ENCODE data around the gene FKRP.

DNA sequence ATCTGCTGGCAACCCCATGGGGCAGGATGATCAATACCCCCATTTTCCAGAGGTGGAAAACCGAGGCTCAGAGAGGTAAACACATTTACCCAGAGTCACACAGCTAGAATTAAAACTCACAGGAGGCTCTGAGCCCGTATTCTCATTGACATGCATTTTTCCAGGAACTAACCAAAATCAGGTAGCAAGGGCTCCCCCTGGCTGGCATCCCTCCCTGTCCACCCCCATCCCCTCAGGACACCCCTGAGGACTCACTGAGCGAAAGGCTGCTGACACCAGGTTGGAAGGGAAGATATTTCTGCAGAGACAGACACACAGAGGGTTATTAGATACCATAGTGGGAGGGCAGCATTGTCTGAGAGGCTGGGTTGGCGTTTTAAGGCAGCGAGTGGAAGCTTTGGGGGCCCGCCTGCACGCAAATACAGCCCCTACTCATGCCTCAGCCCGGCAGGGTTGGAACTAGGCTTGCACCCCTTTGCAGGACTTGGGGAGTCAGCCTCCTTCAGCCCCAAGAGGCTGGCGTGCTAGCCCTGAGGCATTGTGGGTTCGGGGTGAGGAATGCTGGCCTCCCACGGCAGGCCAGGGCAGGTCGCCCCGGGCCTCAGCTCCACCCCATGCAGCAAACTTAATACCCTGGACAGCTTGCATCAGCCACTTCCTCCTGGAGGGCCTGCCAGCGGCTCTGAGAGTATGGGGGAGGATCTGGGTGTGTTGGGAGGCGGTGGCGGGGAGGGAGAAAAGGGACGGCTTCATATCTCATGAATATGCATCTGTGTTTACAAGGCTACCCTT, 38.6 kb downstream of the FKRP start:
- TF ChIP-seq, protein P1, sequence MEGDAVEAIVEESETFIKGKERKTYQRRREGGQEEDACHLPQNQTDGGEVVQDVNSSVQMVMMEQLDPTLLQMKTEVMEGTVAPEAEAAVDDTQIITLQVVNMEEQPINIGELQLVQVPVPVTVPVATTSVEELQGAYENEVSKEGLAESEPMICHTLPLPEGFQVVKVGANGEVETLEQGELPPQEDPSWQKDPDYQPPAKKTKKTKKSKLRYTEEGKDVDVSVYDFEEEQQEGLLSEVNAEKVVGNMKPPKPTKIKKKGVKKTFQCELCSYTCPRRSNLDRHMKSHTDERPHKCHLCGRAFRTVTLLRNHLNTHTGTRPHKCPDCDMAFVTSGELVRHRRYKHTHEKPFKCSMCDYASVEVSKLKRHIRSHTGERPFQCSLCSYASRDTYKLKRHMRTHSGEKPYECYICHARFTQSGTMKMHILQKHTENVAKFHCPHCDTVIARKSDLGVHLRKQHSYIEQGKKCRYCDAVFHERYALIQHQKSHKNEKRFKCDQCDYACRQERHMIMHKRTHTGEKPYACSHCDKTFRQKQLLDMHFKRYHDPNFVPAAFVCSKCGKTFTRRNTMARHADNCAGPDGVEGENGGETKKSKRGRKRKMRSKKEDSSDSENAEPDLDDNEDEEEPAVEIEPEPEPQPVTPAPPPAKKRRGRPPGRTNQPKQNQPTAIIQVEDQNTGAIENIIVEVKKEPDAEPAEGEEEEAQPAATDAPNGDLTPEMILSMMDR (conservative IDR thresholded peaks at IDR 0.05; ENCODE audit: low read depth, low read length) = peak; percentile 45; the same call in 1 of the 2 replicates
- TF ChIP-seq EZH2 (IDR thresholded peaks at IDR 0.05; ENCODE audit: low read length, unreplicated experiment) (no peak), EZH2phosphoT487 (IDR thresholded peaks at IDR 0.05; ENCODE audit: borderline replicate concordance, low read length) (no peak)

Measured in PC-3 (cell line).